K562 (cell line): ENCODE measurements around the gene NLK.

ENCODE experiments used
- CC2D1A ChIP-seq: fragments of 450-650 bp; IDR thresholded peaks from 2 replicates; pipeline ENCODE4 v1.6.1; 2017; ENCODE audit warnings: mild to moderate bottlenecking
- CTCF ChIP-seq, 3 experiments: IDR thresholded peaks in 2 of 3; conservative IDR thresholded peaks in 1 of 3; 2 replicates each; pipeline ENCODE4 v1.5.1; 2011 to 2012; ENCODE audit warnings: low read length in 3 of 3, mild to moderate bottlenecking in 3 of 3, control low read depth in 2 of 3, improper control_type of control experiment in 1 of 3, inconsistent platforms in 1 of 3, low read depth in 1 of 3, mixed read lengths in 1 of 3, moderate library complexity in 1 of 3; ENCODE audit not compliant: insufficient read depth in 2 of 3
- FOXM1 ChIP-seq, 2 experiments: fragments of 450-650 bp in 1 of 2; sonication (generic) in 1 of 2; formaldehyde crosslinking in 1 of 2; IDR thresholded peaks; 2 replicates each; pipeline versions ENCODE4 v1.6.1 to v1.9.0; 2017 to 2022; ENCODE audit warnings: low read depth in 2 of 2, mild to moderate bottlenecking in 2 of 2, missing genetic modification reagents in 1 of 2, moderate library complexity in 1 of 2
- POLR2A ChIP-seq: fragments of 450-650 bp; conservative IDR thresholded peaks from 2 replicates; pipeline ENCODE4 v1.6.1; 2016
- POLR2AphosphoS5 ChIP-seq: IDR thresholded peaks from 2 replicates; pipeline ENCODE4 v1.6.1; 2011; ENCODE audit warnings: mild to moderate bottlenecking, low read depth, low read length, moderate library complexity; ENCODE audit not compliant: control insufficient read depth, insufficient read depth

DNA sequence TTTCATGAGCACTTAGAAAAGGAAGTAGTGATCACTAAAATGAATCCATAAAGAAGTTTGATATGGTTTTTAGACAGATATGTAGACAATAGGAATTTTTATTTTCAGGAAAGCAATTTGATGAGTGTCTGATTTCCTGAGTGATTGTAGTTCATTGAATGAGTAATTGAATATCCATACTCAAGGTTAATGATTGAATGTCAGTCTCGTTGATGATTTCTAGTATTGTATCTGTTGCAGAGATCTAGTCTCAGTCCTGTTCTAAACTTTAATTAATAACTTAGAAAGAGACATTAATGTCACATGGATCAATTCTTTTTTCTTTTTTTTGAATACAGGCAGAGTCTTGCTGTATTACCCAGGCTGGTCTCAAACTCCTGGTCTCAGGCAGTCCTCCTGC is 78.3 kb downstream of the NLK start:
- TF ChIP-seq POLR2A (no peak), CTCF (IDR thresholded peaks at IDR 0.05 in 2 of 3, conservative IDR thresholded peaks at IDR 0.05 in 1 of 3; ENCODE audit: insufficient read depth in 2 of 3, low read depth in 1 of 3, low read length in 3 of 3) (no peak), CC2D1A (no peak), FOXM1 (IDR thresholded peaks at IDR 0.05; ENCODE audit: low read depth) (no peak), FOXM1 (CRISPR knock-in tag; IDR thresholded peaks at IDR 0.05; ENCODE audit: low read depth) (no peak), POLR2AphosphoS5 (no peak)
